Hematopoietic multipotent progenitor cell (in vitro differentiated cells): ENCODE measurements around the gene IFT20. TPM values are rescaled to one million over a fixed set of nuclear protein-coding genes. Genes with fewer than 3 reads are reported as not detected.
"Not testable (repeated sequence)": the region's sequence is repeated elsewhere in the genome, so short reads cannot be mapped to it uniquely, and the experiment has no call there.

Source experiments
- DNase-seq, 3 donors: peaks; one replicate each; pipeline ENCODE4 v3.0.0-alpha.2; 2011 to 2015; ENCODE audit warnings: low read depth in 2 of 3, low spot score in 2 of 3
- total RNA-seq: library from RNA; depleted of rRNA; stranded (reverse); fragments of >200 nt; gene quantifications from one replicate; pipeline ENCODE4 v1.2.3, GENCODE V29; 2012

IFT20 gene
- total RNA-seq, 1 donor: 17.5 TPM

GRCh38 chr17:28317099-28317965, 17.9 kb downstream of the IFT20 start:
- no peak for DNase-seq

- no peak for DNase-seq
Measured at GRCh38 chr17:28315846-28316705, 19.2 kb downstream of the IFT20 start.

- no peak for DNase-seq
Measured at GRCh38 chr17:28313841-28314240, 21.4 kb downstream of the IFT20 start.

- DNase-seq: no peak
Measured at GRCh38 chr17:28306954-28307401, 28.3 kb downstream of the IFT20 start.

GRCh38 chr17:28298449-28298848, 36.8 kb downstream of the IFT20 start:
- no peak for DNase-seq

- DNase-seq: no peak
Measured at GRCh38 chr17:28295677-28296578, 39.3 kb downstream of the IFT20 start.

- no peak for DNase-seq
Measured at GRCh38 chr17:28293994-28294393, 41.3 kb downstream of the IFT20 start.

- DNase-seq: not testable (repeated sequence)
Measured at GRCh38 chr17:28292878-28293277, 42.4 kb downstream of the IFT20 start.

- DNase-seq: no peak
Measured at GRCh38 chr17:28291780-28292330, 43.4 kb downstream of the IFT20 start.

GRCh38 chr17:28290703-28291102, 44.6 kb downstream of the IFT20 start:
- no peak for DNase-seq

GRCh38 chr17:28285965-28286364, 49.3 kb downstream of the IFT20 start:
- no peak for DNase-seq

GRCh38 chr17:28282596-28282995, 52.7 kb downstream of the IFT20 start:
- no peak for DNase-seq

GRCh38 chr17:28280826-28281225, 54.4 kb downstream of the IFT20 start:
- no peak for DNase-seq

- no peak for DNase-seq
Measured at GRCh38 chr17:28279411-28279810, 55.9 kb downstream of the IFT20 start.

Other genes starting within 250 kb of the IFT20 start
- gene TMEM97, start 16.3 kb downstream of the IFT20 start, total RNA-seq: 17.8 TPM
- 22.4 TPM for gene TNFAIP1, start 289 bp upstream of the IFT20 start, total RNA-seq
- gene POLDIP2, start 22.1 kb upstream of the IFT20 start, total RNA-seq: 68.1 TPM
- gene SEBOX, start 29.7 kb upstream of the IFT20 start, total RNA-seq: not detected
- not detected for gene VTN, start 34.8 kb upstream of the IFT20 start, total RNA-seq
- gene SARM1, start 36.2 kb upstream of the IFT20 start, total RNA-seq: 32.3 TPM
- gene SLC46A1, start 70.7 kb upstream of the IFT20 start, total RNA-seq: 3.5 TPM
- gene SLC13A2, start 138.2 kb upstream of the IFT20 start, total RNA-seq: not detected
- not detected for gene FOXN1, start 170.9 kb upstream of the IFT20 start, total RNA-seq
- gene UNC119, start 217.2 kb upstream of the IFT20 start, total RNA-seq: 12.1 TPM
- 71.6 TPM for gene PIGS, start 236.1 kb upstream of the IFT20 start, total RNA-seq
- gene ALDOC, start 241.4 kb upstream of the IFT20 start, total RNA-seq: 55.5 TPM